GM12878 (cell line): Measurements from ENCODE around the gene PJA2. TPM values are rescaled to one million over a fixed set of nuclear protein-coding genes. Genes with fewer than 3 reads are reported as not detected.

Experiments used
- ATAC-seq: fragments of 200-7000 bp; cut with Tn5 transposase; 3 replicates; pipeline ENCODE4 v1.9.1; 2020; ENCODE audit warnings: mild to moderate bottlenecking, moderate library complexity
- BruUV-seq: library from RNA; stranded (reverse); fragments of 400-500 nt; replicated peaks from 2 replicates; lab custom pipeline; 2021; lab: Mats Ljungman, UMichigan
- CTCF ChIA-PET: fragments of 300-600 bp; sonication (Branson Sonifier 250); formaldehyde crosslinking; extraction: SDS; loops from one replicate; lab custom pipeline; 2021; ENCODE audit warnings: inconsistent platforms; lab: Yijun Ruan, JAX
- POLR2A ChIA-PET: fragments of 350-600 bp; formaldehyde crosslinking; extraction: SDS; loops from one replicate; lab custom pipeline; 2021; ENCODE audit warnings: inconsistent platforms; lab: Charles Lee
- RAD21 ChIA-PET: fragments of 300-600 bp; sonication (Branson Sonifier 250); formaldehyde crosslinking; loops from one replicate; lab custom pipeline; 2023; ENCODE audit warnings: antibody characterized with exemption; ENCODE audit not compliant: unreplicated experiment; lab: Charles Lee
- SMC1A ChIA-PET: fragments of 300-600 bp; sonication (Branson Sonifier 250); formaldehyde crosslinking; loops from one replicate; lab custom pipeline; 2023; ENCODE audit not compliant: unreplicated experiment, uncharacterized antibody; lab: Charles Lee
- DNase-seq: peaks from one replicate; pipeline ENCODE4 v3.0.0-alpha.2; 2011; ENCODE audit warnings: low read depth, low spot score
- FAIRE-seq: peaks from 3 replicates; lab custom pipeline; 2011; peaks lifted over from hg19 to GRCh38; lab: Jason Lieb, UNC
- H2AFZ ChIP-seq: 2 replicates; pipeline ENCODE4 v1.6.0; 2011; ENCODE audit warnings: low read depth, low read length, control low read depth; ENCODE audit not compliant: control insufficient read depth
- H3K27ac ChIP-seq: 2 replicates; pipeline ENCODE4 v1.5.1; 2011; ENCODE audit warnings: control low read depth; ENCODE audit not compliant: control insufficient read depth, insufficient read depth
- H3K27me3 ChIP-seq, 2 experiments: replicated peaks in 1 of 2; 2 replicates each; pipeline versions ENCODE4 v1.6.0 to v1.6.1; 2011; ENCODE audit warnings: low read length in 1 of 2; ENCODE audit not compliant: control insufficient read depth in 2 of 2, insufficient read depth in 2 of 2
- H3K36me3 ChIP-seq, 2 experiments: 2 replicates each; pipeline ENCODE4 v1.5.1; 2011; ENCODE audit warnings: low read length in 1 of 2; ENCODE audit not compliant: control insufficient read depth in 2 of 2, insufficient read depth in 2 of 2
- H3K4me1 ChIP-seq: 2 replicates; pipeline ENCODE4 v1.6.1; 2011; ENCODE audit warnings: mild to moderate bottlenecking, low read length, moderate library complexity, mixed read lengths; ENCODE audit not compliant: control insufficient read depth, insufficient read depth
- H3K4me2 ChIP-seq: 2 replicates; pipeline ENCODE4 v1.6.0; 2011; ENCODE audit warnings: control low read depth; ENCODE audit not compliant: control insufficient read depth, insufficient read depth
- H3K4me3 ChIP-seq: fragments of 200-600 bp; sonication (generic); 2 replicates; pipeline ENCODE4 v1.5.1; 2016
- H3K79me2 ChIP-seq: 2 replicates; pipeline ENCODE4 v1.6.0; 2011; ENCODE audit warnings: low read length; ENCODE audit not compliant: control insufficient read depth, insufficient read depth
- H3K9ac ChIP-seq: 2 replicates; pipeline ENCODE4 v1.8.0; 2011; ENCODE audit warnings: low read length, control low read depth, mixed read lengths; ENCODE audit not compliant: control insufficient read depth, insufficient read depth
- H3K9me3 ChIP-seq: replicated peaks from 3 replicates; pipeline ENCODE4 v1.5.1; 2011; ENCODE audit warnings: mild to moderate bottlenecking, low read length; ENCODE audit not compliant: control insufficient read depth, insufficient read depth
- H4K20me1 ChIP-seq: 2 replicates; pipeline ENCODE4 v1.6.0; 2011; ENCODE audit not compliant: control insufficient read depth, insufficient read depth
- ATF7 ChIP-seq: fragments of 450-650 bp; IDR thresholded peaks from 2 replicates; pipeline ENCODE4 v1.6.1; 2016; ENCODE audit warnings: low read depth, mild to moderate bottlenecking
- EED ChIP-seq: sonication (generic); IDR thresholded peaks from 2 replicates; pipeline ENCODE4 v1.6.1; 2016; ENCODE audit warnings: antibody characterized with exemption, low read depth
- ETV6 ChIP-seq, 2 experiments: fragments of 450-650 bp in 1 of 2; IDR thresholded peaks in 1 of 2; conservative IDR thresholded peaks in 1 of 2; 2 replicates each; pipeline ENCODE4 v1.6.1; 2014; ENCODE audit warnings: antibody characterized with exemption in 1 of 2, borderline replicate concordance in 1 of 2, low read depth in 1 of 2, mild to moderate bottlenecking in 1 of 2, moderate library complexity in 1 of 2
- EZH2 ChIP-seq: IDR thresholded peaks from 2 replicates; pipeline ENCODE4 v1.6.1; 2012; ENCODE audit warnings: low read depth, mild to moderate bottlenecking, control low read depth, inconsistent platforms, low read length, borderline replicate concordance; ENCODE audit not compliant: control insufficient read depth
- HDAC2 ChIP-seq: fragments of 200-600 bp; sonication (generic); IDR thresholded peaks from 2 replicates; pipeline ENCODE4 v1.6.1; 2017
- MAX ChIP-seq: IDR thresholded peaks from 2 replicates; pipeline ENCODE4 v1.6.1; 2012; ENCODE audit warnings: low read depth, low read length, improper control_type of control experiment
- PRDM15 ChIP-seq: fragments of 450-650 bp; formaldehyde crosslinking; IDR thresholded peaks from 2 replicates; pipeline ENCODE4 v1.4.0; 2020; ENCODE audit warnings: mild to moderate bottlenecking, moderate library complexity
- RELA ChIP-seq: fragments of 450-650 bp; IDR thresholded peaks from 2 replicates; pipeline ENCODE4 v1.8.0; 2014; ENCODE audit warnings: borderline replicate concordance; ENCODE audit not compliant: partially characterized antibody
- SMARCA5 ChIP-seq: fragments of 450-650 bp; IDR thresholded peaks from 2 replicates; pipeline ENCODE4 v1.6.1; 2017; ENCODE audit warnings: mild to moderate bottlenecking
- SP1 ChIP-seq: IDR thresholded peaks from one replicate; pipeline ENCODE4 v1.6.1; 2011; ENCODE audit warnings: low read depth, low read length
- STAT1 ChIP-seq: fragments of 450-650 bp; conservative IDR thresholded peaks from 2 replicates; pipeline ENCODE4 v1.6.1; 2014; ENCODE audit warnings: antibody characterized with exemption, mild to moderate bottlenecking
- YBX1 ChIP-seq: fragments of 450-650 bp; IDR thresholded peaks from 2 replicates; pipeline ENCODE4 v1.6.1; 2016; ENCODE audit warnings: antibody characterized with exemption
- ZNF622 ChIP-seq: fragments of 450-650 bp; IDR thresholded peaks from 2 replicates; pipeline ENCODE4 v1.6.1; 2017; ENCODE audit warnings: mild to moderate bottlenecking, inconsistent platforms
- WGBS: methylation state at CpG from one replicate; pipeline ENCODE4 v1.1.6; 2016; ENCODE audit warnings: low lambda C conversion rate; ENCODE audit not compliant: insufficient replicate concordance, insufficient coverage; ENCODE audit errors: missing lambda C conversion rate; 5-methylcytosine and 5-hydroxymethylcytosine counted together
- in situ Hi-C: fragments of 300-500 bp; cut with MboI; formaldehyde crosslinking; loops from 9 replicates; pipeline ENCODE4 v1.14.3; 2018; ENCODE audit warnings: mixed read lengths
- intact Hi-C: fragments of 100-400 bp; cut with micrococcal nuclease; formaldehyde crosslinking; loops from one replicate; pipeline ENCODE4 v1.14.2; 2022; ENCODE audit not compliant: unreplicated experiment
- polyA plus RNA-seq, 11 experiments: library from polyadenylated mRNA; depleted of rRNA in 4 of 11; unstranded in 6 of 11; stranded (reverse) in 5 of 11; fragments of >200 nt; fragmentation: Nextera tagmentation in 4 of 11; fragmentation: Illumina TruSeq in 1 of 11; extraction: Ambion mirVana in 4 of 11; extraction: Trizol in 1 of 11; gene quantifications; 1 replicate in 1 of 11; 2 replicates in 10 of 11; pipeline versions ENCODE4 v1.2.1 to v1.2.3, GENCODE V29; 2011 to 2016; ENCODE audit warnings: inconsistent platforms in 2 of 11, missing spikeins in 2 of 11, low read depth in 1 of 11
- total RNA-seq, 4 experiments: library from RNA; depleted of rRNA in 3 of 4; stranded (reverse); fragments of >200 nt in 3 of 4; fragmentation: Illumina TruSeq in 1 of 4; extraction: Trizol in 1 of 4; gene quantifications; 2 replicates each; pipeline versions ENCODE4 v1.2.1 to v1.2.3, GENCODE V29; 2013 to 2021
- TF ChIP-seq, protein P1 (sequence below): IDR thresholded peaks from 2 replicates; pipeline ENCODE4 v1.6.1; 2011; ENCODE audit warnings: borderline replicate concordance, low read depth, mild to moderate bottlenecking, moderate library complexity, mixed read lengths, low read length; ENCODE audit not compliant: insufficient read depth; ENCODE audit errors: extremely low read length
- TF ChIP-seq, protein P2 (sequence below): fragments of 450-650 bp; IDR thresholded peaks from 2 replicates; pipeline ENCODE4 v1.6.1; 2017; ENCODE audit warnings: antibody characterized with exemption, mild to moderate bottlenecking, moderate library complexity

Gene PJA2
- total and polyA plus RNA-seq, 10 of the 15 experiments (the other 5 are each of a cell fraction or from before 2014, with no cell fraction given), result 27.8 to 93.4 (median 47.8) TPM

- TF ChIP-seq STAT1 (no peak), EED (no peak), MAX (no peak), ETV6 (conservative IDR thresholded peaks at IDR 0.05 in 1 of 2, IDR thresholded peaks at IDR 0.05 in 1 of 2; ENCODE audit: borderline replicate concordance in 1 of 2, low read depth in 1 of 2) (no peak), SP1 (no peak), RELA (no peak), SMARCA5 (no peak), YBX1 (no peak), ATF7 (no peak), HDAC2 (no peak), EZH2 (no peak)
- TF ChIP-seq, all 136 proteins: peak for 0
Measured at GRCh38 chr5:109451146-109451545, 41.4 kb upstream of the PJA2 start (continued).

- ChIA-PET CTCF (interaction anchor here (1.0 to 1.1 kb wide), 2 partner anchors 17 to 531 kb away, joined by 3 to 6 read pairs; no protein-coding TSS in a partner anchor), POLR2A (no interaction called here), RAD21 (no interaction called here), SMC1A (interaction anchor here (0.7 kb wide), 1 partner anchor 38 kb away, joined by 3 read pairs; no protein-coding TSS in a partner anchor)
- BruUV-seq, result no TSS peak
- H3K79me2 ChIP-seq, result no peaks in the 10 kb centered on the region
- no peak overlapping the region for H3K4me3 ChIP-seq
- intact Hi-C loops (no loop called here), in situ Hi-C loops (loop anchor here (25.0 kb wide), 1 partner anchor 813 kb away; no protein-coding TSS in a partner anchor)
- no peak overlapping the region for H3K4me2 ChIP-seq
- 16% methylated on average over 12 of the region's 12 CpGs for WGBS
- FAIRE-seq, result no peak
- H3K27ac ChIP-seq, result no peak overlapping the region
- DNase-seq, result no peak
- no peaks in the 10 kb centered on the region for H3K27me3 ChIP-seq
- H3K36me3 ChIP-seq, result no peaks in the 10 kb centered on the region
- H2AFZ ChIP-seq, result no peak overlapping the region; the same call in 1 of the 2 replicates
- H3K9me3 ChIP-seq, result no peaks in the 10 kb centered on the region
- no peak for ATAC-seq
- H3K9ac ChIP-seq, result no peak overlapping the region
- no peaks in the 10 kb centered on the region for H3K4me1 ChIP-seq
- H4K20me1 ChIP-seq, result no peaks in the 10 kb centered on the region
- TF ChIP-seq, protein P1, sequence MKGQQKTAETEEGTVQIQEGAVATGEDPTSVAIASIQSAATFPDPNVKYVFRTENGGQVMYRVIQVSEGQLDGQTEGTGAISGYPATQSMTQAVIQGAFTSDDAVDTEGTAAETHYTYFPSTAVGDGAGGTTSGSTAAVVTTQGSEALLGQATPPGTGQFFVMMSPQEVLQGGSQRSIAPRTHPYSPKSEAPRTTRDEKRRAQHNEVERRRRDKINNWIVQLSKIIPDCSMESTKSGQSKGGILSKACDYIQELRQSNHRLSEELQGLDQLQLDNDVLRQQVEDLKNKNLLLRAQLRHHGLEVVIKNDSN, result no peak
- TF ChIP-seq ZNF622 (no peak), PRDM15 (CRISPR knock-in tag) (no peak), EZH2 (no peak)
- TF ChIP-seq, protein P2, sequence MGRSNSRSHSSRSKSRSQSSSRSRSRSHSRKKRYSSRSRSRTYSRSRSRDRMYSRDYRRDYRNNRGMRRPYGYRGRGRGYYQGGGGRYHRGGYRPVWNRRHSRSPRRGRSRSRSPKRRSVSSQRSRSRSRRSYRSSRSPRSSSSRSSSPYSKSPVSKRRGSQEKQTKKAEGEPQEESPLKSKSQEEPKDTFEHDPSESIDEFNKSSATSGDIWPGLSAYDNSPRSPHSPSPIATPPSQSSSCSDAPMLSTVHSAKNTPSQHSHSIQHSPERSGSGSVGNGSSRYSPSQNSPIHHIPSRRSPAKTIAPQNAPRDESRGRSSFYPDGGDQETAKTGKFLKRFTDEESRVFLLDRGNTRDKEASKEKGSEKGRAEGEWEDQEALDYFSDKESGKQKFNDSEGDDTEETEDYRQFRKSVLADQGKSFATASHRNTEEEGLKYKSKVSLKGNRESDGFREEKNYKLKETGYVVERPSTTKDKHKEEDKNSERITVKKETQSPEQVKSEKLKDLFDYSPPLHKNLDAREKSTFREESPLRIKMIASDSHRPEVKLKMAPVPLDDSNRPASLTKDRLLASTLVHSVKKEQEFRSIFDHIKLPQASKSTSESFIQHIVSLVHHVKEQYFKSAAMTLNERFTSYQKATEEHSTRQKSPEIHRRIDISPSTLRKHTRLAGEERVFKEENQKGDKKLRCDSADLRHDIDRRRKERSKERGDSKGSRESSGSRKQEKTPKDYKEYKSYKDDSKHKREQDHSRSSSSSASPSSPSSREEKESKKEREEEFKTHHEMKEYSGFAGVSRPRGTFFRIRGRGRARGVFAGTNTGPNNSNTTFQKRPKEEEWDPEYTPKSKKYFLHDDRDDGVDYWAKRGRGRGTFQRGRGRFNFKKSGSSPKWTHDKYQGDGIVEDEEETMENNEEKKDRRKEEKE, result no peak
Measured at GRCh38 chr5:109450129-109450877, 40.5 kb upstream of the PJA2 start.
